GM12801 (cell line): ENCODE results near the gene CBX8.

Source experiments
- TF ChIP-seq, protein P1 (sequence below): IDR thresholded peaks from one replicate; pipeline ENCODE4 v1.5.1; 2011; ENCODE audit warnings: control low read depth; ENCODE audit not compliant: insufficient read length; ENCODE audit errors: extremely low read depth

Gene CBX8

DNA sequence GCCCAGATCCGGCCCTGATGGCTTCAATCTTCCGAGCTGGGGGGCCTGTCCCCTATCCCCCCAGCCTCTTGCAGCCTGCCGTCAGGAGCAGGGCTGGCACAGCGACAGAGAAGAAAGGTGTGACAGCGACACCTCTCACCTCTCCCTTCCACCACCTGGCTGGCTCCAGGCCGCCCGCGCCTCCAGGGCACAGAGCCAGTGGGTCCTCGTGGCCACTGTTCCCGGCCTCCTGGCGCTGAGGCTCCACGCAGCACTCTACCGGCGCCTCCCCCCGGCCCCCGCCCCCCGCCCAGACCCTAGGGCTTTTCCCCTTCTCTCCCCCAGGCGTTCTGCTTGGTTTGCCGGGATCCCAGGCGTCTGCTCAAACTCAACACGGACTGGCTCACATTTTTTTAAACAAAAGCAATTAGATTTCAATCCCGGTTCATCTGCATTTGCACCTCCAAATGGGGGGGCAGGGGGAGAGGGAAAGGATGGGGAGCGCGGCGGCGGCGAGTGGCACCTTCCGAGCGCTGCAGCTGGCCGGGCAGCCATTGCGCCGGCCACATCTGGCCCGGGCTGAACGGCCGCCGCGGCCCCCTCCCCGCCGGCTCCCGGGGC is 12.8 kb upstream of the CBX8 start:
- TF ChIP-seq, protein P1, sequence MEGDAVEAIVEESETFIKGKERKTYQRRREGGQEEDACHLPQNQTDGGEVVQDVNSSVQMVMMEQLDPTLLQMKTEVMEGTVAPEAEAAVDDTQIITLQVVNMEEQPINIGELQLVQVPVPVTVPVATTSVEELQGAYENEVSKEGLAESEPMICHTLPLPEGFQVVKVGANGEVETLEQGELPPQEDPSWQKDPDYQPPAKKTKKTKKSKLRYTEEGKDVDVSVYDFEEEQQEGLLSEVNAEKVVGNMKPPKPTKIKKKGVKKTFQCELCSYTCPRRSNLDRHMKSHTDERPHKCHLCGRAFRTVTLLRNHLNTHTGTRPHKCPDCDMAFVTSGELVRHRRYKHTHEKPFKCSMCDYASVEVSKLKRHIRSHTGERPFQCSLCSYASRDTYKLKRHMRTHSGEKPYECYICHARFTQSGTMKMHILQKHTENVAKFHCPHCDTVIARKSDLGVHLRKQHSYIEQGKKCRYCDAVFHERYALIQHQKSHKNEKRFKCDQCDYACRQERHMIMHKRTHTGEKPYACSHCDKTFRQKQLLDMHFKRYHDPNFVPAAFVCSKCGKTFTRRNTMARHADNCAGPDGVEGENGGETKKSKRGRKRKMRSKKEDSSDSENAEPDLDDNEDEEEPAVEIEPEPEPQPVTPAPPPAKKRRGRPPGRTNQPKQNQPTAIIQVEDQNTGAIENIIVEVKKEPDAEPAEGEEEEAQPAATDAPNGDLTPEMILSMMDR, result no peak

DNA sequence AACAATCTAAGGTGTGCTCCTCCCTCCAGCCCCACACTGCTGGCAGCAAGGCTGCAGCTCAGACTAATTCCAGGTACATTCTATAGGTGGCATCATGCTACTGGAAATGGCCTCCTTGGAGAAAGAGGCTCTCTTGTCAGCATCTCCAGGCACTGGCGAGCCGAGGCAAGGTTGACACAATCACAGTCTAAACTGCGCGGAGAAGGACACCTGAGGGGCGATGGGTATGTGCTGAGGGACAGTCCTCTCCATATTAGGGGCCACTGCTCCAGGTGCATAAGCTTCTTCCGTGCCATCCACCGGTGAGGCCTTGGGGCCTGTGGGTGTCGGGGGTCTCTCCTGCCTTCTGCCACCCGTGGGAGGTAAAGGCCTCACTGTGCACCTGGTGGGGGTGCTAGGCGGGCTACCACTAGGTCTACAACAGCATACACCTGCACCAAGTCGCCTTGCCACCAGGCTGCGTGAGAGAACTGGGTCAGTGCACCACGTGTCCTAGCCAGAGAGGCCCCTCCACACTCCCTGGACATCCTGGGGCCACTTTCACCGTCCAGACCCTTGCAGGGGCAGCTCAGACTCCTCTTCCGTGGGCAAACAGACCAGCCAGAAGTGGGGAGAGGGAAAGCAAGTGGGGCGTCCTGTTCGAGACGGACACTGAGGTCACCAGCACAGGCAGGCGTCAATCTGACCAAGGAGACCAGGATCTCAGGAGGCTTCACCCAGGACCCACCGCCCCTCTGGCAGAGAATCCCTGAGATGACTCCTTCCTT is 12.1 kb upstream of the CBX8 start:
- TF ChIP-seq, protein P1, result no peak

DNA sequence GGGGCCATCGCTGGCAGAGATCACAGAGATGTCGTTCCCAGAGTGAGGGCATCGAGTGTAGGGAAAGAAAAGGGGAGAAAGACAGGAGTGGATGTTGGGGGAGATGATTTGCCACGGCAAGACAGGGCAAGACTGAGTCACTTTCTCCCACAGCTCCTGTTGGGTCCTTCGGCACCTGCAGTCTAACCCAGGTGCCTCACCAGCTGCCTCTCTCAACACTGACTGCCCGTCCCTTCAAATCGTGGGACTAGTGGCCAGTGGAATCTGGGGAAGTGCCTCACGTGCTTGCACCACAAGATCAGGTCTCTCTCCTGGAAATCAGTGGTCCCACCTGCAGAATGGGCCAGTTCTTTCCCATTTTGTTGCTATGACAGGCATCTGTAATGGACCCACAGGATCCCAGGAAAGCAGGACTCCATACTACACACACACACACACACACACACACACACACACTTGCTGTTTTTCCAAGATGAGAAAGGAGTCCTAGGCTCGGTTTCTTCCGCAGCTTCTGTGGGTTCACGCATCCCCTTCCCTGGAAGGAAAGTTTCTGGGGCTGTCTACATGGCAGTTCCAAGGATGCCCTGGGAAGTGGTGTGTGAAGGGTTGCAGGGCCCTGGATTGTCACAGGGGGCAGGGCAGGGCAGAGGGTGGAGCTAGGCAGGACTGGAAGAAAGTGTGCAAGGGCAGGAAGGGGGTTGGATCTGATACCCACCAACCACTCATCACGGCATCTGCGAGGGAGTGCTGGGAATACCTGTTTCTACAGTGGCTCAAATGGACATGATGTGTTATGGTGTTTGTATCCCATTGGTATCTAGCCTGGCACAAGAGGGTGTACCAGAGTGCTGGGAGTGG is 10.2 kb upstream of the CBX8 start:
- TF ChIP-seq, protein P1, result no peak

DNA sequence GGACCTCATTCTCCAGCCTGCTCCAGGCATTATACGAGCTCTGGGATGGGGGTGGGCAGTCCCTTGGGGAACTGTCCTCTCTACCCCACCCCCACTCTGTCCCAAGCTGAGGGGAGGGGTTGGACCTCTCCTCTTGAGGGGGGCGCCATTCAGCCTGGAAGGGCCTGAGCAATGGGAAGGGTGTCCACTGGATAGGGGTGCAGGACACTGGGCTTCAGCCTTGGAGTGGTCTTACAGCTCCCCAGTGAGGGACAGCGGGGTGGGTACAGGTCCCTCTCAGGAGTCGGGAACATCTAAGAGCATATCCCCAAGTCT is 9.5 kb upstream of the CBX8 start:
- TF ChIP-seq, protein P1, result no peak

DNA sequence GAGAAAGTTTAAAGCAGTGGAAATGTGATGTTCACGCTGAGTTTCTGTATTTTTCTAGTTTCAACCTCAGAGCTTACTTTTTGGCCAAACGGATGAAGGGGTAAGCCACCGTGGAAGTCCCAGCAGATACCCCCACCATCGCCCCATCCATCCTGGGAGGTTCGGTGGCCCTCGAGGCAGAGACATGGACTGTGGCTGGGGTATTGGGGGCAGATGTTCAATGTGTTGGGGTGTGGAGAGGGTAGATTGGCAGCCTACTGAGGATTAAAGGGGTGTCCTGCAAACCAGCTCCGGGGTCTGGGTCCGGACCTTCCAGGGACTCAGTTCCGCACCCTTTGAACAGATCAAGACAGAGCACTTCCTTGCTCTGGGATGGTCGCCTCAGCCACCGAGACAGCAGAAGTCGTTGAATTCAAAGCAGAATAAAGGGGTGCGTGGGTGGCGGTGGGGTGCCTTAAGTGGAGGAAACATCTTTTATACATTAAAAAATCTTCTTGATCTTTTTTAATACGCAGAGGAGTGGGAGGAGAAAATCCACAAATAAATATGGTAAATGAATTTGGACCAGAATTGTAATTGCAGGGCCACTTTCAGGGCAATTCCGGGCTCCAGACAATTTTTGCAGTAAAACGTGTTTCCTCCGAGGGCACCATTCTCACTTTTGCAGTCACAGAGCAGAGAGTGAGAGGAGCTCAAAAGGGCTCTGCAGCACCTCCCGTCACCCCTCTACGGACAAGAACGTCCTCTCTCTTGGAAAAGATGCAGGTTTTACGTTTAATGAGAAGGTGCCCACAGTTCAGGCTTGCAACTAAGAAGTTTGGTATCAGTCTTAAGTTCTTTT is 8.2 kb upstream of the CBX8 start:
- TF ChIP-seq, protein P1, result no peak

DNA sequence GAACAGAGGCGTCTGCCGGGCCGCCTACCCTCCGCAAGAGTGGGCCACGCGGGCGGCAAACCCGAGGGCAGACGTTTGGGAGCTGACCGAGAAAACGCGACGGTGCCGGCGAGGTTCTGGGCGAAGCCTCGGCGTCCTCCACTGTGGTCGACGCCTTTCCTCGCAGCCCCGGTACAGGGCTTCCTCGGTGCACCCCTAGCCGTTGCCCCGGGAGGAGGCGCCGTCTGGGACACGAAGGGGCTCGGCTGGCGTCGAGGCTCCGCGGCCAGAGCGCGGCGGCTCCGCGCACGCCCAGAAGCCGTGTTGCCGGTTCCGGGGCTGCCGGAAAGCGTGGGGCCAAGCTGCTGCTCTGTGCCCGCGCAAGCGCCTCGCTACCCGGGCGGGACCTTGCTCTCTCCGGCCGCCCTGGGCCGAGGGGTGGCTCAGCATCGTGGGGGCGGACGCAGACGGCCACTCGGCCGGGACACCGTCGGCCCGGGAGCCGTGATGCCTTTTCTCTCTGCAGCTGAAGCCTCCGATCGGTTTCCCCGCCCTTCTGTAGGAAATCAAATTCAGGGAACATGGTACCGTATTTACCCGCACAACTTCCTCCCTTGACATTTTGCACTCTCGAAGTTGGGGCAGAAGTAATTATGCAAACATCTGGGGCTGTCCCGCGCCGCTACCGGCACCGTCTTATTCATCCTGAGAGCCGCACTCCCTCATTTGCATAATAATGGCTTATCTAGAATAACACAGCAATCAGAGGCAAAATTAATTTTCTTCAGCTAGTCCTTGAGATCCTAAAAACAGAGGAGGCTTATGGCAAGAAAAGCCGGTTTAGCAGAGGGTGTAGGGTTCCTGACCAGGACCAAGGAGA is 7.3 kb upstream of the CBX8 start:
- TF ChIP-seq, protein P1, result no peak
